NB4 (cell line): ENCODE data around the gene ADGRB3.
"Not testable (repeated sequence)": the region's sequence is repeated elsewhere in the genome, so short reads cannot be mapped to it uniquely, and the experiment has no call there.

Source experiments
- DNase-seq: peaks from one replicate; pipeline ENCODE4 v3.0.0; 2010; ENCODE audit warnings: low read depth
- H3K4me3 ChIP-seq: one replicate; pipeline ENCODE4 v1.5.1; 2011; ENCODE audit warnings: mild to moderate bottlenecking, low read depth, low read length, moderate library complexity
- MYC ChIP-seq: IDR thresholded peaks from 2 replicates; pipeline ENCODE4 v1.6.1; 2011; ENCODE audit warnings: low read depth, low read length
- POLR2A ChIP-seq: IDR thresholded peaks from 2 replicates; pipeline ENCODE4 v1.6.1; 2011; ENCODE audit warnings: mild to moderate bottlenecking; ENCODE audit not compliant: insufficient read length; ENCODE audit errors: extremely low read depth
- TF ChIP-seq, protein P1 (sequence below): IDR thresholded peaks from one replicate; pipeline ENCODE4 v1.5.1; 2012; ENCODE audit warnings: low read depth, low read length
- TF ChIP-seq, protein P2 (sequence below): IDR thresholded peaks from 2 replicates; pipeline ENCODE4 v1.6.1; 2011; ENCODE audit warnings: low read depth, low read length

ADGRB3 gene

DNA sequence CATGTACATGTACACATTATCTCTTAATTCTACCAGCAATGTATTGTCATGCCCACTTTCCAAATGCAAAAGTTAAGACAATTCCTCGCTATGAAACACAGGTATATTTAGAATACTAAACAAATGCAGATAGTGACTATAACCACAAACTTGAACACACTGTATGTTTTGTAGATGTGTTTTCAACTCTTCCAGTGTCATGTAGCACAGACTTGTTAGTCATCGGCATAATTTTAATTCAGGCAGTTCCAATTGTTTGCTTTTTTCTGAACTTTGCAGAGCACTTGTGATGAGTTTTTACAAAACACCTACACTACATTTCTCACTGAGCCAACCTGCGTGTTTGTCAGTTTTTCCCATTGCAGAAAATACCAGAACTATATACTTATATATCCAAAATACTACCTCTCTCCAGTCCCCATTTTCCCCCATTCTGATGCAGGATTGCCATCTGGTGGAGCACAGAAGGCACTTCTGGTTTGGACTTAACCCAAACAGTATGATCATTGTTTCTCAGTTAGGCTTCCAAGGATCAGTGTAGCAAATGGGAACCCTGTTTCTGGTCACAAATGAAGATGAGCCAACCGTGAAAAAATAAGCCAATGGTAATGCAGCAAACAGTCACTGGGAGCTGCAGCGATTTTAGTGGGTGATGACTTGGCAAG is 143.4 kb downstream of the ADGRB3 start:
- peak; percentile 40 for DNase-seq

DNA sequence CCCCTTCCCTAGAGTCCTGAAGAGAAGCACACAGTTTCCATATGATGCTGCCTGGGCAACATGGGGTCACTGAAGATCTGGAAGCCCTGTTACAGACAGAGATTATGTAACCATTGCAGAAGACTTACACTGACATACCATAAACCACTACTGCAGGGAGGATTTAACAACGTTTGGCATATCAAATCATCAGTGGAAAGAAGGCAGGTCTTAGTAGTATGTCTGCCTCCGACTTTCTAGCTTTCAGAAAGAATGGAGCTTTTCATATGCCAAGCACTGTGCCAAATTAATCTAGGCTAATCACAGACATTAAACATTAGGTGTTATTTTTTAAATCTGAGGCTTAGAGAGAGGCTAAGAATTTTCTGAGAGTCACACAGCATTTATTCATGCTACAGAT is 144.3 kb downstream of the ADGRB3 start:
- no peak for TF ChIP-seq POLR2A
- TF ChIP-seq, protein P1, sequence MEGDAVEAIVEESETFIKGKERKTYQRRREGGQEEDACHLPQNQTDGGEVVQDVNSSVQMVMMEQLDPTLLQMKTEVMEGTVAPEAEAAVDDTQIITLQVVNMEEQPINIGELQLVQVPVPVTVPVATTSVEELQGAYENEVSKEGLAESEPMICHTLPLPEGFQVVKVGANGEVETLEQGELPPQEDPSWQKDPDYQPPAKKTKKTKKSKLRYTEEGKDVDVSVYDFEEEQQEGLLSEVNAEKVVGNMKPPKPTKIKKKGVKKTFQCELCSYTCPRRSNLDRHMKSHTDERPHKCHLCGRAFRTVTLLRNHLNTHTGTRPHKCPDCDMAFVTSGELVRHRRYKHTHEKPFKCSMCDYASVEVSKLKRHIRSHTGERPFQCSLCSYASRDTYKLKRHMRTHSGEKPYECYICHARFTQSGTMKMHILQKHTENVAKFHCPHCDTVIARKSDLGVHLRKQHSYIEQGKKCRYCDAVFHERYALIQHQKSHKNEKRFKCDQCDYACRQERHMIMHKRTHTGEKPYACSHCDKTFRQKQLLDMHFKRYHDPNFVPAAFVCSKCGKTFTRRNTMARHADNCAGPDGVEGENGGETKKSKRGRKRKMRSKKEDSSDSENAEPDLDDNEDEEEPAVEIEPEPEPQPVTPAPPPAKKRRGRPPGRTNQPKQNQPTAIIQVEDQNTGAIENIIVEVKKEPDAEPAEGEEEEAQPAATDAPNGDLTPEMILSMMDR = no peak
- DNase-seq = no peak
- H3K4me3 ChIP-seq = no peak overlapping the region

More for the DNA sequence above, 143.4 kb downstream of the ADGRB3 start:
- TF ChIP-seq, protein P1 = peak; percentile 32
- no peak for TF ChIP-seq POLR2A
- TF ChIP-seq, protein P2, sequence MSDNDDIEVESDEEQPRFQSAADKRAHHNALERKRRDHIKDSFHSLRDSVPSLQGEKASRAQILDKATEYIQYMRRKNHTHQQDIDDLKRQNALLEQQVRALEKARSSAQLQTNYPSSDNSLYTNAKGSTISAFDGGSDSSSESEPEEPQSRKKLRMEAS = no peak
- no peak overlapping the region for H3K4me3 ChIP-seq

DNA sequence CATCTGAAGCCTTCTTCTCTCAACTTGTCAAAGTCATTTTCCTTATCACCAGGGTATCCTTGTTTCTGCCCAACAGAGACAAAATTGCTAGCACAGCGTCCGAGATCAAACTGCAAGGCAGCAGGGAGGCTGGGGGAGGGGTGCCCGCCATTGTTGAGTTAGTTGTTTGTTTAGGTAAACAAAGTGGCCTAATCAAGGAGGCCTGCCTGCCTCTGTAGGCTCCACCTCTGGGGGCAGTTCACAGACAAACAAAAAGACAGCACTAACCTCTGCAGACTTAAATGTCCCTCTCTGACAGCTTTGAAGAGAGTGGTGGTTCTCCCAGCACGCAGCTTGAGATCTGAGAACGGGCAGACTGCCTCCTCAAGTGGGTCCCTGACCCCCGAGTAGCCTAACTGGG is 155.0 kb downstream of the ADGRB3 start:
- not testable (repeated sequence) for H3K4me3 ChIP-seq, DNase-seq

DNA sequence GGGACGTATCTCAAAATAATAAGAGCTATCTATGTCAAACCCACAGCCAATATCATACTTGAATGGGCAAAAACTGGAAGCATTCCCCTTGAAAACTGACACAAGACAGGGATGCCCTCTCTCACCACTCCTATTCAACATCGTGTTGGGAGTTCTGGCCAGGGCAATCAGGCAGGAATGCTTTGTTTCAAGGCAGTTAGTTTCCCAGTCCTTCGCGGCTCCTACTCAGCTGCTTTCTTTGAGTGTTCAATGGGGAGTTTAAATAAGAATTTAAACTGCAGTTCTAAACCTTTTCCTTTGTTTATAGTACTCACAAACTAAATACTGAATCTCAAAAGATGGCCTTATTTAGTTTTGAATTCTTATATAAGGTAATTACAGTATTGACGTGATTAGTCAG is 179.9 kb downstream of the ADGRB3 start:
- not testable (repeated sequence) for DNase-seq, H3K4me3 ChIP-seq

DNA sequence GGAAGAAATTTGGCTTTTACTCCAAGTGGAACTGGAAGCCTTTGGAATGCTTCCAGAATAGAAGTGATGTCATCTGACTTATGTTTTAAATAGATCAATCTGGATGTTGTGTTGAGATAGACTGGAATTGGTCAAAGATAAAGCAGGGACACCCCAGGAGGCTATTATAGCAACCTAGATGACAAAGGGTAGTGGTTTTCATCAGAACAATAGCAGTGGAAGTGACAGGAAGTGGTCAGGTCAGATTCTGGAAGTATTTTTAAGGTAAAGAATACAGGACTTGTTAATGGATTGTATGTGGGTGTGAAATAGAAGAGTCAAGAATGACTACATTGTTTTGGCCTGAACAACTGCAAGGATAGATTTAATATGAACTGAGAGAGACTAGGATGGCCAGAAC is 191.4 kb downstream of the ADGRB3 start:
- TF ChIP-seq, protein P2 = no peak
- H3K4me3 ChIP-seq = no peak overlapping the region
- DNase-seq = no peak

DNA sequence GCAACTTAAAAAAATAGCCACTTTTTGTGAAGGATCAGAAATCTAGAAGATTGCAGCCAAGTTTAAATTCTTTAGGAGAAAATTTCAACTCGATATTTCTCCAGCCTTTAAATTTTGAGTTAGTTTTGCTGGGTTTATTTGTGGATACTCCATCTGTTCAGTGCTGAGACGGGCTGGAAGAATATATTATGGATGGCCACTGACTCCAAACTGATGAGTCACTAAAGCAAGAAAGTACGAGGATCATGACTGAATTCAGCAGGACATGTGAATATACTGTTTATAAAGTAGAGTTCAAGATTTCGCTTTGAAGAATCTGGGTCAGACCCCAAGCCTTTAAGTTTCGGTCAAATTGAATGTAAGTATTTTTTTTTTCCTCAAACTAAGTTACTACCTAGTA is 199.5 kb downstream of the ADGRB3 start:
- TF ChIP-seq, protein P2 = no peak
- TF ChIP-seq, protein P1 = no peak
- TF ChIP-seq POLR2A (no peak), MYC (no peak)
- H3K4me3 ChIP-seq = no peak overlapping the region
- DNase-seq = no peak

DNA sequence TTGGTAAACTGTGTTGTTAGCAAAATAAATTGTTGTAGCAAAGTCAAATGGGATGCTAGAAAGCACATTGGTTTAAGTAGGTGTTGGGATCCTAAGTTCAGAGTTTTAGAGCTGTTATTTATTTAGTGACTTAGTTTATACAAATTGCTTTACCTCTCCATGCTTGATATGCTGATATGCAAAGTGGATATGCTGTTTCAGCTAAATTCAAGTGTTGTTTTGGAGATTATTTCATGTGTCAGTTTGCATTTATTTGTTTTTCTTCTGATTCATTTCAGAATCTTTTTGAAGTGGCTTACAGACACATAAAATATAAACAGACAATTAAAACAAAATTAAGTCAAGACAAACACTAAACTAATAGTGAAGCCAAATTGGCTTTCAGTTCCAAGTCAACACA is 203.5 kb downstream of the ADGRB3 start:
- no peak for TF ChIP-seq MYC
- no peak for TF ChIP-seq POLR2A
- TF ChIP-seq, protein P1 = no peak
- TF ChIP-seq, protein P2 = no peak
- no peak overlapping the region for H3K4me3 ChIP-seq
- no peak for DNase-seq

DNA sequence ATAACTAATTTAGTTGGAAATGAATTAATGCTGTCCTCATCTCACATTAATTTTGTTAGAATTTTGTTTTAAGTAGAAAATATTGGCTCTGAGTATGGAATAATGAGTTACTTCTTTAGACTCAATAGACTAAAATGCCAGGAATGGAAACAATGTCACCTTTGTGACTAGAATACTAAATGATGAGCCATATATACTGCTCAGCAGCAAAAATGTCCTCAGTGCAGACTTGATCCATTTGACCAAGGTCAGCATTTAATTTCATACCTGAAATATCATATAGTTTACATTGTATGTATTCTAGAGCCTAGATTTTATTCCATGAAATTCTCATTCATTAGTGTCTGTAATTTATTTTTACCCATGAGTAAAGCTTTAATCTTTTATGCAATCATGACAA is 217.7 kb downstream of the ADGRB3 start:
- no peak for DNase-seq
- no peak for TF ChIP-seq MYC
- TF ChIP-seq, protein P1 = no peak
- TF ChIP-seq POLR2A = no peak
- TF ChIP-seq, protein P2 = no peak
- H3K4me3 ChIP-seq = no peak overlapping the region
